Epithelial cell of prostate (primary cell): ENCODE data around the gene WNT4.
"Not testable (repeated sequence)": the region's sequence is repeated elsewhere in the genome, so short reads cannot be mapped to it uniquely, and the experiment has no call there.

Source experiments
- DNase-seq: peaks from one replicate; pipeline ENCODE4 v3.0.0-alpha.2; 2011; ENCODE audit warnings: low read depth, low spot score
- H3K27ac ChIP-seq: fragments of 450-650 bp; 2 replicates; pipeline ENCODE4 v1.5.1; 2017; ENCODE audit warnings: mild to moderate bottlenecking

Gene WNT4

DNA sequence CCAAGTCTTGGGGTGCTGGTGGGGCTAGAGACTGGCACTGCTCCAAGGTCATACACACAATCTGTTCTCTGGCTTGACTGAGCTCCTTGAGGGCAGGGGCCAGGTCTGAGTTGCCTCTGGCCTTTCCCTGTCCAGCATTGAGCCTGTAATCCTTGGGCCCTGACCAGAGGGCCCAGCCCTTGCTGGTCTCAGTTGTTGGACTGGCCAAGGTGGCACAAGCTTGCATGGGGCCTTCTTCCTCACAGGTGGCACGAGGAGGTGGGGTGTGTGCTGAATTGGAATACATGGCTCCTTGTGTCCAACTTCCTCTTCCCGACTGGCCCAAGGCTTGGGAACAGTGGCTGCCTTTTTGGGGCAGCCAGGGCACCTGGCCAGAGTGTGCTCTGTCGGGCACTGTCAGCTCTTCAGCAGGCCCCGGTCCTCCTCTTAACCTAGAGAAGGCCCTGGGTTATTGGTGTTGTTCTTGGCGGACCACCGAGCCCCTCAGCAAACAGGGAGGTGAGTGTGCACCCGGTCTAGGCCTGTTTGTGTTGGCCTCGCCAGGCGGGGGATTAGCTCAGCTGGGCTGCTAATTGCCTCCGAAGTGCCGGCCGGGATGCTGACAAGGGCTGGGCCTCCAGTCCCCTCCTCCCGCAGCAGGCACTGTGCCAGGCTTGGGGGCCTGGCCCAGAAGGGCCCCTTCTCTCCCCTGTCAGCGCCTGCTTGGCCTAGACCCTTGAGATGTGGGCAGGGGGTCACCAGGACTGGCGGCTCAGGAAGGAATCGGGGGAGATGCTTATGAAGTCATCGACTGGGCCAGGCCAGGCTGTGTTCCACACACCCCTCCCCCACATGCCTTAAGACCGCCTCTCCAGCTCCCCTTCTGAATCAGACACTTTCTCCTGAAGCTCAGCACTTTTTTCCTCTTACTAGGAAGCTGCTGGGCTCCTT is 28.5 kb downstream of the WNT4 start:
- H3K27ac ChIP-seq, result no peak overlapping the region

DNA sequence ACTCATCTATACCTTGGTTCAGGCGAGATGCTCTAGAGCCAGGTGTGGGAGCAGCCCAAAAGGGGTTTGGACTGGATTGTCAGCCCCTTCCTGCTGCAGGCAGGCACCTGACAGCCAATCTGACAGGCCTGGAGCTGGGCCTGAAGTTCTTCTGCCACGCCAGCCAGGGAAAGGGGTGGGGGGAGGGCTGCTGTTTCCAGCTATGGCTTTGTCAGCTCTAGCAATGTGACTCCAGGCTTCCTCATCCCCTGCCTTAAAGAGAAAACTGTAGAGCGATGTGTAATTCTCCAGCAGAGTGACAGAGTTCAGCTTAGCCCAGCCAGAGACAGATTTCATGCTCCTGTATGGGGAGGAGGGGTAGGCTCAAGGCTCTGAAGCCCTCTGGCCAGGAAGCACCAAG is 30.3 kb downstream of the WNT4 start:
- DNase-seq, result no peak
- no peak overlapping the region for H3K27ac ChIP-seq

More for the DNA sequence above, 28.5 kb downstream of the WNT4 start:
- DNase-seq, result no peak

DNA sequence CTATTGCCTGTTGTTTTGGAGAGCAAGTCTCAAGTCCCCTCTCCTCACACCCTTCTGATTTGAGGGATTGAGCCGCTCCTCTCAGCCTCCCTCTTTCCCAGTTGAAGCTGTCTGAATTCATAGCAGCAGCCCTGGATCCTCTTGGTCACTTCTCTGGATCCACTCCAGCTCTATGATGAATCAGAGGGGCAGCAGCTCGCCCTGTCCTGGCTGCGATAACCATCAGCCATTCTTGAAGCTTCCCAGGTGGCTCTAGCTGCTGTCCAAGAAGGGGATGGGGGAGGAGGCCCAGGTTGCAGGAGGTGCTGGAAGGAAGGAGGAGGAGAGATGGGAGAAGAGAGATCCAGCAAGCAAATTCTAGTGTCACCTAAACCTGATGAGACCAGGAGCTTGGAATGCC is 31.3 kb downstream of the WNT4 start:
- DNase-seq, result no peak
- H3K27ac ChIP-seq, result no peak overlapping the region

DNA sequence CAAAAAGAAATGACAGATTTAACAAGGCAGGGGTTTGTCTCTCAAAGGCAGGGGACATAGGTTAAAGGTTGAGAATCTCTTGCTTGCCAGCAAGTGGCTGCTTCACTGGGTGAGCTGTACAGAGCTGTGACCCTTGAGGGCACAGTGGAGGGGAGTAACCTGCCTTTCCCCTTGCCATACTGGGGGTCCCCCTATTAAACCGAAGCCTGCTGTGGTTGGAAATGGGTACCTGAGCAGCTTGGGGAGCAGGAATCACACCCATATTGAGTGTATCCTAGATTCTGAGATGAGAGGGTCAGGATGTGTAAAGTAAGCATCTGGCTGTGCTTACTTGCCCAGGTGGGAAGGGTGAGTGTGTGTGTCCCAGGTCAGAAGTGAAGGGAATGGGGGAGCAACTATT is 31.8 kb downstream of the WNT4 start:
- H3K27ac ChIP-seq, result no peak overlapping the region
- no peak for DNase-seq

DNA sequence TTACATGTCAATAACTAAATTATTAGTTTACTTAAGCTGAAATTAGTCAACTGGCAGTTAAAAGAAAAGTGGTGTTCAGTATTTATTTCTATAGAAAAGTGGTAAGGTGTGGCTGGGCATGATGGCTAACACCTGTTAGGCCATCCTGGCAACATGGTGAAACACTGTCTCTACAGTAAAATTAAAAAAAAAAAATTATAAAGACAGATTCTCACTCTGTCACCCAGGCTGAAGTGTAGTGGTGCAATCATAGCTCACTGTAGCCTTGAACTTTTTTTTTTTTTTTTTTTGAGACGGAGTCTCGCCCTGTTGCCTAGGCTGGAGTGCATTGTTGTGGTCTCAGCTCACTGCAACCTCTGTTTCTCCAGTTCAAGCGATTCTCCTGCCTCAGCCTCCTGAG is 32.9 kb downstream of the WNT4 start:
- H3K27ac ChIP-seq, result no peak overlapping the region
- no peak for DNase-seq

GRCh38 chr1:22108339-22109105 is 34.4 kb downstream of the WNT4 start:
- H3K27ac ChIP-seq, result no peak overlapping the region
- DNase-seq, result no peak

DNA sequence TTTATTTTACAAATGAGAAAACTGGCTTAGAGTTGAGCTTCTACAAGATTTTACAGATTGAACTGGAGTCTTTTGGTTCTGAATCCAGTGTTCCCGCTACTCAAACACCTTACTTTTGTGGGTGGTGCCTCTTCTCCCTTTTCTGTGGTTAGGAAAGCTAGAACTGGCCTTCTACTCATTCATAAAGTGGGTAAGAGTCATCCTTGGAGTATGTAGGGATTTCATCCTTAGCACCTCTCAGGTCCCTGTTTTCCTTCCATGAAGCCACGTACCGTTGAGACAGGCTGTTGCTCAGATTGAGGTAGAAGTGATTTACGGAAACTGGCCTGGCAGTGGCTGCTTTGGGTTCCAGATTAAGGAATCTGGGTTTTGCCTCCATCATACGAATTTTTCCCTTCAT is 35.8 kb downstream of the WNT4 start:
- DNase-seq, result peak; percentile 8
- H3K27ac ChIP-seq, result no peak overlapping the region

GRCh38 chr1:22105611-22106207 is 37.2 kb downstream of the WNT4 start:
- H3K27ac ChIP-seq, result no peak overlapping the region
- DNase-seq, result no peak

- no peak for DNase-seq
- H3K27ac ChIP-seq, result no peak overlapping the region
These were observed 37.9 kb downstream of the WNT4 start for GRCh38 chr1:22104865-22105437.

- H3K27ac ChIP-seq, result no peak overlapping the region
- DNase-seq, result no peak
These were observed 38.8 kb downstream of the WNT4 start for GRCh38 chr1:22104094-22104493.

DNA sequence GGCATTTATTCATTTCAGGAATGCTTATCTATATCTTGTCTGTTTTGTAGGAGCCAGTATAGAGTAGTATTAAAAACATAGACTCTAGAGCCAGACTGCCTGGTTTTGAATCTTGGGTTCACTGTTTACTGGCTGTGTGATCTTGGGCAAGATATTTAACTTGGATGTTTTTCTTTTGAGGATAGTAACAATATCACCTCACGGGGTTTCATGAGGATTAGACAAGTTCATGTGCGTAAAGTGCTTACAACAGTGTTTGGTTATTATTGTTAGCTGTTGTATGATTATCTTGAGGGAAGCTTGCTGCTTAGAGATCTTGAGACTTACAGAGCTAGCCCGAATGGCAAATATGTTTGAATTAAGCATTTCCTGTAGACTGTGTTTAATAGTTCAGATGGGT is 40.2 kb downstream of the WNT4 start:
- H3K27ac ChIP-seq, result no peak overlapping the region
- DNase-seq, result no peak

GRCh38 chr1:22101995-22102394 is 40.9 kb downstream of the WNT4 start:
- H3K27ac ChIP-seq, result no peak overlapping the region
- no peak for DNase-seq

DNA sequence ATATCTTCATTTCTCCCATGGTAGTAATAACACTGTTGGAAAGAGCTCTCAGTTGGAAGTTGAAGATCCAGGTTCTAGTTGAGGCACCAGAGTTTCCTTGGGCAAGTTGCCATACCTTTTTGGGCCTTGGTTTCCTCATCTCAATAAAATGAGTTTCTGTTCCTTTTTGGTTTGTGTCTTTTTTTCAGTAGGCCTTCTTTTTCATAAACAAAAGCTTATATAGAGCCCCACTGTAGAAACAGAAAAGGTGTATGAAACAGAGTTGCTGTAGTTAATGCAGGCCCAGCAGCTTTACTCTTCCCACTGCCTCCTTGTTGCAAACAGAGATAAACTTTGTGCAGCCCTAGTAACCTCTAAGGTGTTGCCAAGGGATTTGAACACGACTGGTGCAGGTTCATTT is 41.7 kb downstream of the WNT4 start:
- no peak overlapping the region for H3K27ac ChIP-seq
- DNase-seq, result no peak

DNA sequence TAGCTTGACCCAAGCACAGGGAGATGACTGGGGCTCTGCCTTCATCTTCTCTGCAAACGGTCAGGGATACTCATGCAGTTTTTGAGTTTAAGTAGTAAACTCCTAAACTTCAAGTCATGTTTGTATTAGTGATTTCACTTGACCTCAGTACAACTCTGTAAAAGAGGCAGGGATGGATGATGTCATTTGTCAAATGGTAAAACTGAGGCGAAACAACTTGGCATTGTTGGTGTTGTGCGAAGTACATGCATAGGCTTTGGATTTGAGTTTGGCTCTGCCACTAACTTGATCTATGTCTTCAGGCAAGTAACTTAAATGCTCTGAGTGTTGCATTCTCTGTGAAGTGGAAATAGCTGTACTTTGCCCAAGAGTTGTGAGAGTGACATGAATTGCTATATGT is 42.7 kb downstream of the WNT4 start:
- no peak overlapping the region for H3K27ac ChIP-seq

GRCh38 chr1:22098752-22099151 is 44.1 kb downstream of the WNT4 start:
- H3K27ac ChIP-seq, result no peak overlapping the region
- no peak for DNase-seq

More for the DNA sequence above, 42.7 kb downstream of the WNT4 start:
- DNase-seq, result no peak

DNA sequence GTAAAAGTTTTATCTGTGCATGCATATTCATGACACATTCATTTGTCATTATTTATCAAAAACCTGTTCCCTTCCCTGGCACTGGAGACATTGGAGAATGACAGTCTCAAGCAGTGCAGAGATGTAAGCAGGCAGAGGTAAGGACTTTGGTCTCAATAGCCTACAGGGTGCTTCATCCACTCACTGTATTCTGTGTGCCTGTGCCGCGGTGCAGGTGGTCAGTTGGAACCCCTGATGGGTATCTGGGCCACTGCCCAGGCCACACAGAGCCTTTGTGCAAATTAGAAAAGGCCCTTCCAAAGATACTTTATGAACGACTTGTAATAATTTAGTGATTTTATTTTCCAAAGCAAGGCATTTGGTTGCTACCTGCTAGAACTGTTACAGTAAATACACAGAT is 46.4 kb downstream of the WNT4 start:
- no peak for DNase-seq
- no peak overlapping the region for H3K27ac ChIP-seq

GRCh38 chr1:22096036-22096435 is 46.9 kb downstream of the WNT4 start:
- no peak overlapping the region for H3K27ac ChIP-seq
- DNase-seq, result no peak

DNA sequence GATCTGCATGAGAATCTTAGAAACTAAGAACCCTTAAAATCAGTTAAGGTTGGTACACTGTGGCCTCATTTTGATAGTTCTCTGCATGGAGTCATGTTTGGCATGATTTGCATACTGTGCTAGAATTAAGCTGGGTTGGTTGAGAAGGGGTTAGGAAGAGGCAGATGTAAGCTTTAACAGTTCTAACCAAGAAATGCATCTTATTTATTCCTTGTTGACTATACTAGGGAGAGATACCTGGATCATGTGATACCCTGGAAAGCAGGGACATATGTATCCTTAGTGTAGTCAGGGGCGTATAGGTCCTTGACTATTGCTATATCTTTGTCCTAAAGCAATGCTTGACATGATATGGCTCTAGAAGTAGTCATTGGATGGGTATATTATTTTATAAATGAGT is 49.4 kb downstream of the WNT4 start:
- no peak for DNase-seq
- H3K27ac ChIP-seq, result peak overlapping the region; percentile 30

DNA sequence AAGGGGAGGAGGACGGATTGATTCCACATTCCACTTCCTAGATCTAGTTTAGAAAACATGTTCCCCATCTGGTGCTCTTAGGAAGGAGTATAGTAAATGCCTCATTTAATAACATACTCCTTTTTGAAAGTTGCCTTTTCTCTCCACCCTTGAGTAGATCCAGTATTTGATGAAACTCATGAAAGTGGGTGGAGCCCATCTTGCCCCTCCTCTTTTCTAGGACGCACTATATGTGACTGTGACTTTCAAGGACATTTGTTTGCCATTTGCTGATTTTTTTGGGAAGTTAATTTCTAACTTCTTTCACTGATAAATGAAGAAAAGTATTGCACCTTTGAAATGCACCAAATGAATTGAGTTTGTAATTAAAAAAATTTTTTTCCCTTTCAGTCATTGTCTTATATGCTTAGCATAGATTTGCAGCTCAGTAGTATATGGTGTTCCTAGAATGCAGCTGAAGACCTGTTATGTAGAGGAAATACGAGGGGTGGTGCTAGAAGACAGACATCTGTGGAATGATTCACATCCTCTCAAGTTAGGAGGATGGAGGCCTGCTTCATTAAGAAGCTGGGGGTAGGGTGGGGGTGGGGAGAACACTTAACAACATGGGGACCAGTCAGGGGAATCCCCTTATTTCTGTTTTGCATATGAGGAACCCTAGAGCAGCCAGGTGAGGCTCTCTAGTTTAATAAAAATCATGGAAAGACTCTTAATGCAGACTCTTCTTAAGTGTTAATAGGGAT is 50.7 kb downstream of the WNT4 start:
- H3K27ac ChIP-seq, result peak overlapping the region; percentile 30
- DNase-seq, result not testable (repeated sequence)

GRCh38 chr1:22090867-22091266 is 52.0 kb downstream of the WNT4 start:
- H3K27ac ChIP-seq, result peak overlapping the region; percentile 39
- no peak for DNase-seq
